ENCODE measurements around the gene DCD.
"Not testable (repeated sequence)": the region's sequence is repeated elsewhere in the genome, so short reads cannot be mapped to it uniquely, and the experiment has no call there.

DCD gene

DNA sequence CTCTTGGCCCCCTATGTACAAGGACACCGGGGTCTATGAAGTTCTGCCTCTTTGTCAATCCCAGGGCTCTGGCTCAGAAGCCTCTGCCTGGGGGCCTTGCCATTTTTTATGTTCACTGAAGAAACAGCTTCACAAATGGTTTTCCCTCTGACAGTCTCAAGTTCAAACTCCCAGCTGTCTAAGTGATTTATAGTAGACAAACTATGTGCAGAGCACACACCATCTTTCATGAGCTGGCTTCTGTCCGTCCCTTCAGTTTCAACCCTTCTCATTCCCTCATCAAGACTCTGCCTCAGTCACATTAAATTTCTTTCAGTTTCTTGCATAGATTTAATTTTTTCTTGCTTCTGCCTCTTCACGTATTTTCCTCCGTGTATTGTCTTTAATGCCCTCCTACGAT, 2.7 kb upstream of the DCD start:
- no peak for DNase-seq

DNA sequence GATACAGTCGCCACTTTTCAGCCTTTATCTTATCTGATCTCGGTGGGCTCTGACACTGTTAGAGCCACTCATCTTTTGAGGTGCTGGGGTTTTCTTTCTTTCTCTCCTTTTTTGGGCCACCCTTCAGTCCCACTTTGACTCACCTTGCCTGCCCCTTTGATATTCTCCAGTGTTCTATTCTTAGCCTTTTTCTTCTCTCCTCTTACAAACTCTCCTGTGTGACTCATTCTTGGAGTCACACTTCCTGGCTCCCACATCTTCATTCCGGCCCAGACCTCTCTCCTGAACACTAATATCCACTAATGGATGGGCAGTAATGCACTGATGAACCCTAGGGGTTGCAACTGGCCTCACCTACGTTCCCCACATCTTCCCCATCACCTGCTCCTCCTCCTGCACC, 2.2 kb upstream of the DCD start:
- no peak for DNase-seq

- no peak for DNase-seq
Measured at GRCh38 chr12:54649825-54650224, 1.7 kb upstream of the DCD start.

DNA sequence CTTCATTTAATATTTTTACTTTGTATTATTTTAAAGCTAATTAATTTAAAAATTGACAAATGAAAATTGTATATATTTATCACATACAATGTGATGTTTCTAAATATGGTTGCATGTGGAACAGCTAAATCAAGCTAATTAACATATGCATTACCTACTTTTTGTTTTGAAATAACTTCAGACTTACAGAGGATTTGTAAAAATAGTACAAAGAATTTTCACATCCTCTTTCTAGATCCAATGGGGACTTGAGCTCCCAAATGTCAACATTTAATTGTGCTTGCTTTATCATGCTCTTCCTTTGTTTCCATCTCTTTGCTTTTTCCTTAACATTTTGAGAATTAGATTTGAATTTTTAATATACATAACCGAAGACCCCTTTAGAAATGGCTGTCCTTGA, 6.6 kb downstream of the DCD start:
- no peak for DNase-seq

- DNase-seq = no peak
Measured at GRCh38 chr12:54641089-54641488, 7.1 kb downstream of the DCD start.

- DNase-seq = not testable (repeated sequence)
Measured at GRCh38 chr12:54639112-54639511, 9.1 kb downstream of the DCD start.

- no peak for DNase-seq
Measured at GRCh38 chr12:54634795-54635194, 13.4 kb downstream of the DCD start, which contains the start of gene LACRT. Gene LACRT, minus strand, starts transcription at chr12:54634895. Its CDS starts 54 bp downstream, at chr12:54634841.

- no peak for DNase-seq
Measured at GRCh38 chr12:54631988-54632728, 16.0 kb downstream of the DCD start.

- DNase-seq = no peak
Measured at GRCh38 chr12:54631551-54631950, 16.6 kb downstream of the DCD start.

GRCh38 chr12:54629925-54630324, 18.2 kb downstream of the DCD start:
- DNase-seq = no peak

DNA sequence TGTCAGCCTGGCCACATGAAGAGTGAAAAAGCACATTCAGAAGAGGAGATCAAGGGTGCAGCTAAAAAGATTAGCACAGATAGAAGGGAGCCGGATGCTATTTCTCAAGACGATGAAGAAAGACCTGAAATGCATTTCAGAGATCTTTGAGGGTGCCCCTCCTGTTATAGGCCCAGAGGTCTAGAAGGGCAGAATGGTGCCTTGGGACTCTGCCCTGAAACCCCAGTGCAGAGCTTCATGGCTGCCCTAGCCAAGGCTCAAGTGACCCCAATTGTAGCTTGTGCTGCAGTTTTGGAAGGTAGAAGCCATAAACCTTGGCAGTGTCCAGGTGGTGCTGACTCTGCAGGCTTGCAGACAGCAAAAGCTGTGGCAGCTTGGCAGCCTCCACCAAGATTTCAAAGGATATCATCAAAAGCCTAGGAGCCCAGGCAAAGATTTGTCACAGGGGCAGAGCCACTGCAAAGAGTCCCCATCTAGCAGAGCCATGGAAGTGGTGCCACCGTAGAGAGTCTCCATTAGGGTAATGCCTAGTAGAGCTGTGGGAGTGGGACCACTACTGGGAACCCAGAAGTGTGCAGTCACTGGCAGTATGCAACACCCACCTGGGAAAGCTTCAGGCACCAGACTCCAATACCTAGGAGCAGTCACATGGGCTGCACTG, 19.8 kb downstream of the DCD start:
- no peak for DNase-seq

- DNase-seq = no peak
Measured at GRCh38 chr12:54627304-54627703, 20.9 kb downstream of the DCD start.

- DNase-seq = no peak
Measured at GRCh38 chr12:54625598-54625997, 22.6 kb downstream of the DCD start.

- no peak for DNase-seq
Measured at GRCh38 chr12:54624315-54625279, 23.6 kb downstream of the DCD start.

GRCh38 chr12:54622463-54623183, 25.5 kb downstream of the DCD start:
- DNase-seq = no peak

- no peak for DNase-seq
Measured at GRCh38 chr12:54616933-54617680, 31.1 kb downstream of the DCD start.

DNA sequence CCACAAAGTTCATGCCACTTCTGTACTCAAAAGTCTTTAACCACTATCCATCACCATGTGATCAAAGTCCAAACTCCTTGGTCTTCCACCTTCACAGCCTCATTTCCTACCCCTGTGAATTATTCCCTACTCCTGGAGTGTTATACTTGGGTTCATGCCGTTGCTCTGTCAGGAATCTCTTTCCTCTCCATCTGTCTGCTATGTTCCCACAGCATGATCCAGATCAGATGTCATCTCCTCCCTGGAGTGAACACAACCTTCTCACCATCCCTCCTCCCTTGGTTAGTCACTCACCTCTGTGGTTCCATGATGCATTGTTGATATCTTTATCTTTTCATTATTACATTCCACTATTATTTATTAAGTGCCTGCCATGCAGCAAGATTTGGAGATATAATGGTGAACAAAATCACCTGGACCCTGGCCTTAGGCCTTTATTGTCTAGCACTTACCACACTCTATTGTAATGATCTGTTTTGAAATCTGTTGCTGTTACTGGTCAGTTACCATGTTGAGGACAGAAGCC, 35.9 kb downstream of the DCD start:
- no peak for DNase-seq

DNA sequence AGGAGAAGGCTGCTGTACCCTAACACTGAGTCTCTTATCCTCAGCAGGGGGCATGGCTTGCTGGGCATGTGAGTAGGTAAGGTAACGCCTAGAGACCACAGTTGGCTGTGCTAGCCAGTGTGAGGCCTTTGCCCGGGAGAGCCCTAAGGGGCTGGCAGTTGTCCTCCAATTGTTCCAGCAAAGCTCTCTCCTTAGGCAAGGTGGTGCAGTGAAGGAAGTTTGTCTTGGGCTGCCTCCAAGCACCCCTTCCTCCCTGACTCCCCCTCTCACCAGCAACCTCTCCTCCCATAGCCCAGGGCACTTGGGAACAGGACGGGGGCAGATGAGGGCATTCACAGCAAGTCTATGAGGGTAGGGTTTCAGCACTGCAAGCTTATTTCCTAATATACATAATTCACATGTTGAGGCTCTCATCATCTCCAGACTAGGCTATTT, 36.4 kb downstream of the DCD start:
- no peak for DNase-seq

DNA sequence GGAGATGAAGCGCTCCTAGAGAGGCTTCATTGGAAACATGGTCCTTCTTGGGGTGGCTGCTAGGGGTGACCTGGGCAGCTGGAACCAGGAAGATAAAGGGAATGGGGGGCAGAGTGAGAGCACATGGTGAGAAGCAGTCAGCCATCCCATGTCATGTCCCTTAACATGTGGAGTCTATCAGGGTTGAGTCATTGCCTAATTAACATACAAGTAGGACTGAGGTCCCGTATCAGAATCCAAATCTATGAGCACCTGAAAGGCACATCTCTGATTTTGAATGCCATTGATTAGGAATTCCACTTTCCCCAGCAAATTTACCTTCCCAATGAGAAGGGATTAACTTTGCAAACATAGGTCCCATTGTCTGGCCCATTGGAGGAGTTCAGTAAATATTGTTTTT, 39.4 kb downstream of the DCD start:
- DNase-seq = no peak

GRCh38 chr12:54608156-54608555, 40.0 kb downstream of the DCD start:
- DNase-seq = no peak

GRCh38 chr12:54606556-54606955, 41.6 kb downstream of the DCD start:
- no peak for DNase-seq

All from activated CD4-positive, alpha-beta T cell treated with anti-CD3 and anti-CD28 coated beads, Interleukin-10, Interleukin-2, amounts not matched to agents 100 ng/mL and 50 ng/mL, durations not matched to agents 16 hours and 8 hours (primary cell).